ENCODE data around the gene LRCOL1.

The LRCOL1 gene

GRCh38 chr12:132641811-132642650 lies 31.6 kb upstream of the LRCOL1 start:
- no peak for DNase-seq (ENCODE audit: low read depth)
- TF ChIP-seq CTCF (IDR thresholded peaks at IDR 0.05; ENCODE audit: insufficient read depth, low read depth, low read length, missing control alignments), result no peak
- no peak overlapping the region for H3K4me3 ChIP-seq (ENCODE audit: low read length)

- TF ChIP-seq CTCF (IDR thresholded peaks at IDR 0.05; ENCODE audit: insufficient read depth, low read depth, low read length, missing control alignments), result no peak
- H3K4me3 ChIP-seq (ENCODE audit: low read length), result no peak overlapping the region
- DNase-seq (ENCODE audit: low read depth), result no peak
Observed at GRCh38 chr12:132640936-132641335, 30.6 kb upstream of the LRCOL1 start.

- TF ChIP-seq CTCF (IDR thresholded peaks at IDR 0.05; ENCODE audit: insufficient read depth, low read depth, low read length, missing control alignments), result no peak
- no peak overlapping the region for H3K4me3 ChIP-seq (ENCODE audit: low read length)
- no peak for DNase-seq (ENCODE audit: low read depth)
Observed at GRCh38 chr12:132639956-132640520, 29.7 kb upstream of the LRCOL1 start.

- TF ChIP-seq CTCF (IDR thresholded peaks at IDR 0.05; ENCODE audit: insufficient read depth, low read depth, low read length, missing control alignments), result peak; percentile 94
- no peak overlapping the region for H3K4me3 ChIP-seq (ENCODE audit: low read length)
- peak; percentile 54 for DNase-seq (ENCODE audit: low read depth)
Observed at GRCh38 chr12:132638541-132639408, 28.4 kb upstream of the LRCOL1 start.

- TF ChIP-seq CTCF (IDR thresholded peaks at IDR 0.05; ENCODE audit: insufficient read depth, low read depth, low read length, missing control alignments), result no peak
- no peak for DNase-seq (ENCODE audit: low read depth)
- H3K4me3 ChIP-seq (ENCODE audit: low read length), result no peak overlapping the region
Observed at GRCh38 chr12:132637811-132638210, 27.4 kb upstream of the LRCOL1 start.

GRCh38 chr12:132635076-132635955 lies 24.9 kb upstream of the LRCOL1 start:
- no peak overlapping the region for H3K4me3 ChIP-seq (ENCODE audit: low read length)
- DNase-seq (ENCODE audit: low read depth), result no peak
- TF ChIP-seq CTCF (IDR thresholded peaks at IDR 0.05; ENCODE audit: insufficient read depth, low read depth, low read length, missing control alignments), result no peak
